Caco-2 (cell line): ENCODE results near the gene CAMKK2. TPM values are rescaled to one million over a fixed set of nuclear protein-coding genes. Genes with fewer than 3 reads are reported as not detected.

Source experiments
- BruUV-seq: library from RNA; stranded (reverse); fragments of 400-500 nt; replicated peaks from 2 replicates; lab custom pipeline; 2021; lab: Mats Ljungman, UMichigan
- CTCF ChIA-PET: fragments of 300-600 bp; sonication (Branson Sonifier 250); formaldehyde crosslinking; loops from one replicate; lab custom pipeline; 2022; ENCODE audit warnings: antibody characterized with exemption; lab: Charles Lee
- POLR2A ChIA-PET: fragments of 300-600 bp; sonication (Branson Sonifier 250); formaldehyde crosslinking; loops from one replicate; lab custom pipeline; 2022; ENCODE audit warnings: antibody characterized with exemption; lab: Charles Lee
- DNase-seq, 2 experiments: peaks; one replicate each; pipeline versions ENCODE4 v3.0.0 to v3.0.0-alpha.2; 2020 to 2022
- H3K27me3 ChIP-seq: replicated peaks from 2 replicates; pipeline ENCODE4 v1.6.0; 2011; ENCODE audit warnings: low read length; ENCODE audit not compliant: control insufficient read depth, insufficient read depth
- H3K36me3 ChIP-seq: 2 replicates; pipeline ENCODE4 v1.5.1; 2011; ENCODE audit warnings: low read length; ENCODE audit not compliant: control insufficient read depth, insufficient read depth
- H3K4me1 ChIP-seq: fragments of 250-450 bp; sonication (Bioruptor Pico); 2 replicates; pipeline ENCODE4 v1.5.1; 2020; ENCODE audit warnings: mild to moderate bottlenecking
- H3K4me3 ChIP-seq: 2 replicates; pipeline ENCODE4 v1.5.1; 2011; ENCODE audit warnings: low read depth, mild to moderate bottlenecking, control low read depth, low read length
- H3K9me3 ChIP-seq: fragments of 250-450 bp; sonication (Bioruptor Pico); 2 replicates; pipeline ENCODE4 v1.5.1; 2020; ENCODE audit warnings: mild to moderate bottlenecking, moderate library complexity
- H3K27ac Mint-ChIP-seq: one replicate; pipeline ENCODE4 v1.8.0; 2022; ENCODE audit warnings: mixed read lengths; ENCODE audit not compliant: unreplicated experiment
- H3K27me3 Mint-ChIP-seq: one replicate; pipeline ENCODE4 v1.8.0; 2022; ENCODE audit warnings: mixed read lengths; ENCODE audit not compliant: insufficient read depth, unreplicated experiment
- H3K36me3 Mint-ChIP-seq: one replicate; pipeline ENCODE4 v1.8.0; 2022; ENCODE audit warnings: mild to moderate bottlenecking, mixed read lengths; ENCODE audit not compliant: insufficient read depth, unreplicated experiment
- H3K4me1 Mint-ChIP-seq: one replicate; pipeline ENCODE4 v1.8.0; 2022; ENCODE audit warnings: low read depth, mixed read lengths; ENCODE audit not compliant: unreplicated experiment
- H3K4me3 Mint-ChIP-seq: one replicate; pipeline ENCODE4 v1.8.0; 2022; ENCODE audit warnings: mild to moderate bottlenecking, moderate library complexity, mixed read lengths; ENCODE audit not compliant: unreplicated experiment
- H3K9me3 Mint-ChIP-seq: one replicate; pipeline ENCODE4 v1.8.0; 2022; ENCODE audit warnings: mixed read lengths; ENCODE audit not compliant: unreplicated experiment
- intact Hi-C: fragments of 100-400 bp; cut with micrococcal nuclease; formaldehyde crosslinking; loops from one replicate; pipeline ENCODE4 v1.10.0; 2022; ENCODE audit not compliant: unreplicated experiment
- total RNA-seq: library from RNA; stranded (reverse); gene quantifications from 2 replicates; pipeline ENCODE4 v1.2.3, GENCODE V29; 2022
- TF ChIP-seq, protein P1 (sequence below), 2 experiments: fragments of 200-600 bp in 1 of 2; IDR thresholded peaks; 1 replicate in 1 of 2; 2 replicates in 1 of 2; pipeline versions ENCODE4 v1.5.1 to v1.8.0; 2011 to 2022; ENCODE audit warnings: antibody characterized with exemption in 1 of 2, control low read depth in 1 of 2, inconsistent platforms in 1 of 2, low read depth in 1 of 2, low read length in 1 of 2, mild to moderate bottlenecking in 1 of 2, moderate library complexity in 1 of 2; ENCODE audit not compliant: insufficient read depth in 1 of 2, severe bottlenecking in 1 of 2, unreplicated experiment in 1 of 2

CAMKK2 gene
- total RNA-seq, 1 experiment from 2014 or later = 31.0 TPM

DNA sequence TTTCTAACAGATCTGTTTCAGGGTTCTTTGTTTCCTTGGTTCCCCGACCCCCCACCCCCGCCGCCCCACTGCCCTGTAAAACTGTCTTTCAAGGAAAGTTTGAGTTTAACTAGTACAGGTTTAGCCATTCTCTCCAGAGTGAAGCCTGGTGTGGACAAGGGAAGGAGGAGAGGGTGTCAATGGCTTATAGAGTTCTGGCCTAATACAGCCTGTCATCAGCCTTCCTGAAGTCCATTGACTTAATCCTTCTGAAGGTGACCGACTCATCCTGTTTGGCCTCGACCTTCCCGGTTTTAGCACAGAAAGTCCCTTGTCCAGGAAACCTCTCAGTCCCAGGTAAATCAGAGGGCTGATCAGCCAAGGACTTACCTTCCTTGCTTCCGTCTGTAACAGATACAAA, 97.6 kb downstream of the CAMKK2 start:
- no peaks in the 10 kb centered on the region for H3K9me3 ChIP-seq
- H3K36me3 ChIP-seq = no peaks in the 10 kb centered on the region
- ChIA-PET POLR2A (no interaction called here), CTCF (no interaction called here)
- TF ChIP-seq, protein P1, sequence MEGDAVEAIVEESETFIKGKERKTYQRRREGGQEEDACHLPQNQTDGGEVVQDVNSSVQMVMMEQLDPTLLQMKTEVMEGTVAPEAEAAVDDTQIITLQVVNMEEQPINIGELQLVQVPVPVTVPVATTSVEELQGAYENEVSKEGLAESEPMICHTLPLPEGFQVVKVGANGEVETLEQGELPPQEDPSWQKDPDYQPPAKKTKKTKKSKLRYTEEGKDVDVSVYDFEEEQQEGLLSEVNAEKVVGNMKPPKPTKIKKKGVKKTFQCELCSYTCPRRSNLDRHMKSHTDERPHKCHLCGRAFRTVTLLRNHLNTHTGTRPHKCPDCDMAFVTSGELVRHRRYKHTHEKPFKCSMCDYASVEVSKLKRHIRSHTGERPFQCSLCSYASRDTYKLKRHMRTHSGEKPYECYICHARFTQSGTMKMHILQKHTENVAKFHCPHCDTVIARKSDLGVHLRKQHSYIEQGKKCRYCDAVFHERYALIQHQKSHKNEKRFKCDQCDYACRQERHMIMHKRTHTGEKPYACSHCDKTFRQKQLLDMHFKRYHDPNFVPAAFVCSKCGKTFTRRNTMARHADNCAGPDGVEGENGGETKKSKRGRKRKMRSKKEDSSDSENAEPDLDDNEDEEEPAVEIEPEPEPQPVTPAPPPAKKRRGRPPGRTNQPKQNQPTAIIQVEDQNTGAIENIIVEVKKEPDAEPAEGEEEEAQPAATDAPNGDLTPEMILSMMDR (IDR thresholded peaks at IDR 0.05; ENCODE audit: insufficient read depth in 1 of 2, low read depth in 1 of 2, low read length in 1 of 2, severe bottlenecking in 1 of 2, unreplicated experiment in 1 of 2) = no peak
- Mint-ChIP-seq H3K27ac (no peak overlapping the region), H3K36me3 (no peaks in the 10 kb centered on the region), H3K9me3 (no peaks in the 10 kb centered on the region), H3K4me3 (no peak overlapping the region), H3K4me1 (no peaks in the 10 kb centered on the region), H3K27me3 (no peaks in the 10 kb centered on the region)
- H3K27me3 ChIP-seq = no peaks in the 10 kb centered on the region
- no peak for DNase-seq
- H3K4me1 ChIP-seq = no peaks in the 10 kb centered on the region; the same call in 1 of the 2 replicates
- no peak overlapping the region for H3K4me3 ChIP-seq
- intact Hi-C loops = no loop called here
- BruUV-seq = no TSS peak

DNA sequence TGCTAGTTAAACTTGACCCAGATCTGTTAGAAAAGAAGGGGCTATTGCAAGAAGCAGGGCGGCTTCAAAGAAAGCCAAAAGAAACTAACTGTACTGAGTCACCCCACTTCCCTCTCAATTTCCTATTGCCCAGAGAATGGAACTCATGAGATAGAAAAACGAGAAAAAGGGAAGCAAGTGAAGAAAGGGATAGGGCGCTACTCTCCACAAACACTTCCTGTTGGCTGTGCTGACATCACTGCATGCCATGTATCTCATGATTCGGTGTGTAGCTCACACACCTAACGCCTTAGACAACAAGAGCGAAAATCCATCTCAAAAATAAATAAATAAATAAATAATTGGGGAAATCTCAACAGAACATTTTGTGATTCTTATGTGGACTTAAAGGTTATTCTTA, 99.6 kb downstream of the CAMKK2 start:
- Mint-ChIP-seq H3K27ac (no peak overlapping the region), H3K4me3 (no peak overlapping the region), H3K4me1 (no peaks in the 10 kb centered on the region), H3K9me3 (no peaks in the 10 kb centered on the region), H3K27me3 (no peaks in the 10 kb centered on the region), H3K36me3 (no peaks in the 10 kb centered on the region)
- Histone ChIP-seq H3K27me3 (no peaks in the 10 kb centered on the region), H3K9me3 (no peaks in the 10 kb centered on the region), H3K4me1 (no peaks in the 10 kb centered on the region), H3K4me3 (no peak overlapping the region), H3K36me3 (no peaks in the 10 kb centered on the region)
- CTCF ChIA-PET = no interaction called here
- BruUV-seq = no TSS peak
- TF ChIP-seq, protein P1 (IDR thresholded peaks at IDR 0.05; ENCODE audit: insufficient read depth in 1 of 2, low read depth in 1 of 2, low read length in 1 of 2, severe bottlenecking in 1 of 2, unreplicated experiment in 1 of 2) = no peak
- POLR2A ChIA-PET = no interaction called here
- intact Hi-C loops = no loop called here
- DNase-seq = no peak

DNA sequence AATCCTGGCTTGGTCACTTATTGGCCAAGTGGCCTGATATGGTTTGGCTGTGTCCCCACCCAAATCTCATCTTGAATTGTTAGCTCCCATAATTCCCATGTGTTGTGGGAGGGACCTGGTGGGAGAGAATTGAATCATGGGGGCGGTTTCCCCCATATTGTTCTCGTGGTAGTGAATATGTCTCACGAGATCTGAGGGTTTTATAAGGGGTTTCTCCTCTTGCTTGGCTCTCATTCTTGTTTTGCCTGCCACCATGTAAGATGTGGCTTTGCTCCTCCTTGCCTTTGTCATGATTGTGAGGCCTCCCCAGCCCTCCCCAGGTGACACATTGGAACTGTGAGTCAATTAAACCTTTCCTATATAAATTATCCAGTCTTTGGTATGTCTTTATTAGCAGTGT, 105.4 kb downstream of the CAMKK2 start:
- Histone ChIP-seq H3K36me3 (no peaks in the 10 kb centered on the region), H3K9me3 (no peaks in the 10 kb centered on the region), H3K4me3 (no peak overlapping the region), H3K27me3 (no peaks in the 10 kb centered on the region), H3K4me1 (no peaks in the 10 kb centered on the region; the same call in 1 of the 2 replicates)
- POLR2A ChIA-PET = no interaction called here
- H3K4me1 Mint-ChIP-seq = no peaks in the 10 kb centered on the region
- BruUV-seq = no TSS peak
- CTCF ChIA-PET = no interaction called here
- no peaks in the 10 kb centered on the region for H3K27me3 Mint-ChIP-seq
- no peaks in the 10 kb centered on the region for H3K36me3 Mint-ChIP-seq
- H3K9me3 Mint-ChIP-seq = no peaks in the 10 kb centered on the region
- H3K27ac Mint-ChIP-seq = no peak overlapping the region
- no peak for DNase-seq
- intact Hi-C loops = no loop called here
- TF ChIP-seq, protein P1 (IDR thresholded peaks at IDR 0.05; ENCODE audit: insufficient read depth in 1 of 2, low read depth in 1 of 2, low read length in 1 of 2, severe bottlenecking in 1 of 2, unreplicated experiment in 1 of 2) = no peak
- no peak overlapping the region for H3K4me3 Mint-ChIP-seq
